GM18502 (cell line): Measurements from ENCODE around the gene IL31RA.

Source experiments
- ATAC-seq: cut with Tn5 transposase; IDR thresholded peaks from one replicate; pipeline ENCODE4 v1.9.1; 2021; ENCODE audit warnings: mild to moderate bottlenecking; ENCODE audit not compliant: unreplicated experiment, poor library complexity

Gene IL31RA

GRCh38 chr5:55966284-55966683 lies 115.1 kb downstream of the IL31RA start:
- ATAC-seq, result no peak

- no peak for ATAC-seq
These were observed 118.8 kb downstream of the IL31RA start for GRCh38 chr5:55969956-55970355.
